Measurements from ENCODE around the gene MPL.

- TF ChIP-seq POLR2A (IDR thresholded peaks at IDR 0.05; ENCODE audit: low read depth, low read length) (no peak), POLR2AphosphoS5 (IDR thresholded peaks at IDR 0.05; ENCODE audit: low read depth, low read length) (no peak), TAF1 (IDR thresholded peaks at IDR 0.05; ENCODE audit: borderline replicate concordance, low read depth, low read length) (no peak)
These were observed 16.9 kb downstream of the MPL start for GRCh38 chr1:43354471-43354870.
